Neuronal stem cell (in vitro differentiated cells): Measurements from ENCODE around the gene FAAP100.

ENCODE experiments used
- DNase-seq: peaks from one replicate; pipeline ENCODE4 v3.0.0-alpha.2; 2013; ENCODE audit warnings: low spot score
- H2AFZ ChIP-seq: one replicate; pipeline ENCODE4 v1.6.1; 2013; ENCODE audit warnings: mild to moderate bottlenecking, low read length, inconsistent platforms
- H2AK5ac ChIP-seq: 2 replicates; pipeline ENCODE4 v1.6.1; 2013; ENCODE audit warnings: low read depth, mild to moderate bottlenecking, inconsistent platforms, low read length, moderate library complexity, mixed read lengths
- H2BK120ac ChIP-seq: 2 replicates; pipeline ENCODE4 v1.6.1; 2013; ENCODE audit warnings: low read depth, mild to moderate bottlenecking, inconsistent platforms, low read length, moderate library complexity, mixed read lengths
- H2BK12ac ChIP-seq: one replicate; pipeline ENCODE4 v1.6.1; 2013; ENCODE audit warnings: low read length, inconsistent platforms
- H2BK15ac ChIP-seq: 2 replicates; pipeline ENCODE4 v1.6.1; 2013; ENCODE audit warnings: mild to moderate bottlenecking, low read length, inconsistent platforms, mixed read lengths
- H2BK5ac ChIP-seq: one replicate; pipeline ENCODE4 v1.6.1; 2013; ENCODE audit warnings: inconsistent platforms, mild to moderate bottlenecking, low read length, moderate library complexity
- H3K14ac ChIP-seq: one replicate; pipeline ENCODE4 v1.6.1; 2013; ENCODE audit warnings: low read length, inconsistent platforms
- H3K18ac ChIP-seq: 2 replicates; pipeline ENCODE4 v1.6.1; 2013; ENCODE audit warnings: low read length, inconsistent platforms
- H3K23ac ChIP-seq: 2 replicates; pipeline ENCODE4 v1.6.1; 2013; ENCODE audit warnings: low read depth, mild to moderate bottlenecking, mixed read lengths, low read length, inconsistent platforms; ENCODE audit not compliant: poor library complexity
- H3K27ac ChIP-seq: replicated peaks from 3 replicates; pipeline ENCODE4 v1.5.1; 2013; ENCODE audit warnings: low read length, inconsistent platforms
- H3K27me3 ChIP-seq, 3 experiments: 2 replicates each; pipeline ENCODE4 v1.6.1; 2013; ENCODE audit warnings: low read length in 3 of 3, mild to moderate bottlenecking in 2 of 3, inconsistent platforms in 1 of 3, low read depth in 1 of 3, mixed read lengths in 1 of 3, moderate library complexity in 1 of 3; ENCODE audit not compliant: control insufficient read depth in 3 of 3, insufficient read depth in 3 of 3
- H3K36me3 ChIP-seq, 2 donors: replicated peaks in 1 of 2; 2 replicates each; pipeline ENCODE4 v1.6.1; 2013; ENCODE audit warnings: low read length in 2 of 2; ENCODE audit not compliant: control insufficient read depth in 2 of 2, insufficient read depth in 2 of 2
- H3K4ac ChIP-seq: 2 replicates; pipeline ENCODE4 v1.6.1; 2013; ENCODE audit warnings: inconsistent platforms, mild to moderate bottlenecking, low read length, moderate library complexity
- H3K4me1 ChIP-seq, 2 donors: 1 replicate in 1 of 2; 2 replicates in 1 of 2; pipeline ENCODE4 v1.6.1; 2013; ENCODE audit warnings: low read length in 2 of 2, low read depth in 1 of 2; ENCODE audit not compliant: control insufficient read depth in 2 of 2, insufficient read depth in 1 of 2
- H3K4me2 ChIP-seq: one replicate; pipeline ENCODE4 v1.6.1; 2013; ENCODE audit warnings: mild to moderate bottlenecking, low read length, inconsistent platforms; ENCODE audit not compliant: insufficient read depth, poor library complexity, severe bottlenecking
- H3K4me3 ChIP-seq, 2 donors: 2 replicates each; pipeline ENCODE4 v1.5.1; 2013; ENCODE audit warnings: low read length in 2 of 2, mild to moderate bottlenecking in 2 of 2, inconsistent platforms in 1 of 2, moderate library complexity in 1 of 2
- H3K79me1 ChIP-seq: one replicate; pipeline ENCODE4 v1.6.1; 2013; ENCODE audit warnings: low read depth, mild to moderate bottlenecking, inconsistent platforms, low read length, moderate library complexity
- H3K9ac ChIP-seq: one replicate; pipeline ENCODE4 v1.6.1; 2013; ENCODE audit warnings: mild to moderate bottlenecking, low read depth, low read length, inconsistent platforms; ENCODE audit not compliant: poor library complexity
- H3K9me3 ChIP-seq, 2 donors: replicated peaks in 1 of 2; 2 replicates each; pipeline versions ENCODE3 to v1.6.1; 2013; ENCODE audit warnings: low read length in 2 of 2, mild to moderate bottlenecking in 2 of 2, inconsistent platforms in 1 of 2, low read depth in 1 of 2, mixed read lengths in 1 of 2, moderate library complexity in 1 of 2; ENCODE audit not compliant: control insufficient read depth in 2 of 2, insufficient read depth in 1 of 2
- H4K8ac ChIP-seq: one replicate; pipeline ENCODE4 v1.6.1; 2013; ENCODE audit warnings: low read depth, mild to moderate bottlenecking, inconsistent platforms, low read length, moderate library complexity
- H4K91ac ChIP-seq: one replicate; pipeline ENCODE4 v1.6.1; 2013; ENCODE audit warnings: low read length, low read depth, mild to moderate bottlenecking, inconsistent platforms; ENCODE audit not compliant: poor library complexity
- whole genome bisulfite sequencing, 2 donors: extraction: QIAGEN DNeasy Blood & Tissue Kit; methylation state at CpG; one replicate each; pipeline ENCODE4 v1.1.7; 2013; ENCODE audit warnings: missing lambda C conversion rate in 2 of 2, mixed read lengths in 1 of 2; ENCODE audit not compliant: insufficient read length in 2 of 2, insufficient replicate concordance in 1 of 2; ENCODE audit errors: extremely low coverage in 2 of 2; 5-methylcytosine and 5-hydroxymethylcytosine counted together

FAAP100 gene

DNA sequence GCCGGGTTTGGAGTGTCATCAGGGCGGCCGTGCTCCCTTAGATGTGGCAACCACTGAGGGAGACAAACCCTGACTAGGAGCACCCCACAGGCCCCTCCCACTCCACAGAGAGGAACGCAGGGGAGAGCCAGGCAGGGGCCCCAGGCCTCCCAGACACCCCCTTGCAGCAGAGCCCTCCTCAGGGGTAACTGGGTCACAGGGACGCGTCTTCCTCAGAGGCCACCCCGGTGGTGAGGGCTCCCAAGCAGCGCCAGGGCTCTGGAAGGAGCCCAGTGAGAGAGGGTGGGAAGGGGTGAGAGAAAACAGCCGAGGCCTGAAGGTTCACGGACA, 12.6 kb downstream of the FAAP100 start:
- Histone ChIP-seq H3K9ac (no peak overlapping the region), H3K4ac (no peak overlapping the region), H3K9me3 (no peaks in the 10 kb centered on the region), H3K23ac (peak overlapping the region; percentile 65), H3K79me1 (peaks cover 5% of the 10 kb centered on the region), H2BK12ac (no peak overlapping the region), H2AFZ (no peak overlapping the region), H2BK15ac (no peak overlapping the region), H3K4me1 (peaks cover 2 to 6% of the 10 kb centered on the region in 2 donors), H4K91ac (no peak overlapping the region), H3K27ac (no peak overlapping the region), H2BK120ac (no peak overlapping the region), H4K8ac (no peak overlapping the region), H3K14ac (peak overlapping the region; percentile 17), H3K27me3 (peaks cover 0 to 16% (median 6%) of the 10 kb centered on the region in 3 experiments), H3K4me3 (no peak overlapping the region), H2AK5ac (no peak overlapping the region), H2BK5ac (no peak overlapping the region), H3K36me3 (peaks cover 18 to 46% of the 10 kb centered on the region in 2 donors), H3K4me2 (no peak overlapping the region), H3K18ac (no peak overlapping the region)
- no peak for DNase-seq
- WGBS, 2 donors: no CpG with 5 or more reads among the region's 10 CpGs

DNA sequence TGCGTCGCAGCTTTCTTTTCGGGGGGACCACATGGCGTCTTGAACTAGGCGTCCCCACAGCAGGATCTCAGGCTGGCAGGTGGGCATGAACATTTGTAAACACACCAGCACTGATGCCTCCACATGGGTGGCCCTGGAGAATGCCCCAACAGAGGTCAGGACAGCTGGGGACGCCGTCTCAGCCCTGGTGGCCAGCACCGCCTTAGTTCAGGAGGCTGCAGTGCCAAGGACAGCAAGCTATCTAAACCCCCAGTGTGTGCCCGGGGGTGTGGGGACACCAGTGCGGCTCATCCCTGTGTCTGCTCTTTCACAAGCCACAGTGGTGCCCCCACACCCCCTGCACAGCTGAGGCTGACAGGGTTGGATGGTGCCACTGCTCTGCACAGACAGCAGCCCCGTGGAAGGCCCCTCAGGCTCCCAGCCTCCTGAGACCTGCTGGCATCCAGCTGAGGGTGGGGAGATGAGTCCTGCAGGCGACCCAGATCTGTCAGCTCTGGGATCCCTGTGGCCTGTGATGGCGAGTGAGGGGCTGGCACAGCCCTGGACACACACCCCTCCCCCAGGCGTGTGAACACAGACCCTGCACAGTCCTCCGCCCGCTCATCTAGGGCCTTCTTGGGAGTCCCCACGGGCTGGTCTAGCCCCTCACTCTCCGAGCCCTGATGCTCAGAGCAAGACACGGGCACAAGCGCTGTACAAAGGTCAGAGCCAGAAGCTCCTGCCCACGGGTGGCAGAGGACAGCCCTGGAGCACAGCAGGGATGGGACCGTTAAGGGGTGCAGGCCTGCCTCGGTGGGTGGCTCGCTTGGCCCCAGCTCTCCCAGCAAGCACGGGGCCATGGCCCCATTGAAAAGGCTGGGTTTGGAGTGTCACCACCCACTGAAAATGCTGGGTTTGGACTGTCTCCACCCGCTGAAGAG, 13.2 kb downstream of the FAAP100 start:
- H3K36me3 ChIP-seq: peaks cover 13 to 40% of the 10 kb centered on the region in 2 donors
- no peak overlapping the region for H3K4me2 ChIP-seq
- WGBS, 2 donors: no CpG with 5 or more reads among the region's 26 CpGs
- H3K23ac ChIP-seq: no peak overlapping the region
- H3K4me3 ChIP-seq: no peak overlapping the region
- peak overlapping the region; percentile 27 for H3K14ac ChIP-seq
- H3K4ac ChIP-seq: no peak overlapping the region
- H2AK5ac ChIP-seq: no peak overlapping the region
- H3K27ac ChIP-seq: no peak overlapping the region
- H2BK120ac ChIP-seq: no peak overlapping the region
- H4K8ac ChIP-seq: no peak overlapping the region
- H3K9me3 ChIP-seq: no peaks in the 10 kb centered on the region
- H2BK12ac ChIP-seq: no peak overlapping the region
- H3K9ac ChIP-seq: peak overlapping the region; percentile 37
- H4K91ac ChIP-seq: no peak overlapping the region
- peaks cover 0 to 16% (median 6%) of the 10 kb centered on the region in 3 experiments for H3K27me3 ChIP-seq
- H2AFZ ChIP-seq: no peak overlapping the region
- no peak overlapping the region for H2BK15ac ChIP-seq
- H2BK5ac ChIP-seq: no peak overlapping the region
- H3K4me1 ChIP-seq: peaks cover 2 to 6% of the 10 kb centered on the region in 2 donors
- peaks cover 5% of the 10 kb centered on the region for H3K79me1 ChIP-seq
- no peak for DNase-seq
- H3K18ac ChIP-seq: no peak overlapping the region

DNA sequence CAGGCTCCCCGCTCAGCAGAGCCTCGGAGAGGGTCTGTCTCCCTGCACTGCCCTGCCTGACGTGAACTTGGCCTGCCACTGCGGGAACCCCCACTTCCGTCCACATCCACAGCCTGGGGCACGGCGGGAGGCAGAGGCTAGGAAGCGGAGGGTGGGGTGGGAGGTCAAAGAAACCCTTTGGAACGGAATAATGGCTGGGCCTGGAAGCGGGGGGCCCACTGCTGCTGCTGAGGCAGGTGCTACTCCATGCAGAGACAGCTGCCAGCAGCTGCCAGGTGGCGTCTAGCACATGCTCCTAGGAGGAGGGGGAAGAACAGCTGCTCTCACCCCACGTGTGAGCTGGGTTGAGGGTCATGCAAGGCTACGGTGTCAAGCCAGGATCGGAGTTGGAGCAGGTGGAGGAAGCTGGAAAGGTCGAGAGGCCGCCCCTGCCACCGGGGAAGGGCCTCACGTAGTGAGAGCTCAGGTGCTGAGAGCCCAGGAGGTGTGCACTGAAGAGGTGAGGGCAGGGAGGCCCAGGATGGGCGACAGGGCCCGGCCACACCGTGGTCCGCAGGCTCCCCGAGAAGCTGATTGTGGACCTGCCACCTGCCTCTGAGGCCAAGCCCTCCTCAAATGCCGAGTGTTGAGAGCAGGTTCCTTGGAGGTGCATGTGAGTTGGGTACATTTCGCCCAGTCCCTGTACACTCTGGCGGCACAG, 14.1 kb downstream of the FAAP100 start:
- no peak for DNase-seq
- peaks cover 3% of the 10 kb centered on the region for H3K79me1 ChIP-seq
- no peak overlapping the region for H3K4ac ChIP-seq
- H2AFZ ChIP-seq: no peak overlapping the region
- peak overlapping the region; percentile 19 for H2BK5ac ChIP-seq
- H3K4me3 ChIP-seq: no peak overlapping the region
- no peak overlapping the region for H3K4me2 ChIP-seq
- no CpG with 5 or more reads among the region's 26 CpGs for WGBS, 2 donors
- peak overlapping the region; percentile 89 for H3K23ac ChIP-seq
- peaks cover 0 to 16% (median 6%) of the 10 kb centered on the region in 3 experiments for H3K27me3 ChIP-seq
- no peaks in the 10 kb centered on the region for H3K9me3 ChIP-seq
- H2AK5ac ChIP-seq: peak overlapping the region; percentile 94
- peak overlapping the region; percentile 56 for H3K14ac ChIP-seq
- no peak overlapping the region for H2BK120ac ChIP-seq
- H3K9ac ChIP-seq: peak overlapping the region; percentile 70
- H3K18ac ChIP-seq: peak overlapping the region; percentile 95
- H3K4me1 ChIP-seq: peaks cover 2 to 6% of the 10 kb centered on the region in 2 donors
- H3K36me3 ChIP-seq: peaks cover 9 to 31% of the 10 kb centered on the region in 2 donors
- H3K27ac ChIP-seq: no peak overlapping the region
- H4K91ac ChIP-seq: no peak overlapping the region
- H4K8ac ChIP-seq: no peak overlapping the region
- H2BK15ac ChIP-seq: peak overlapping the region; percentile 63
- no peak overlapping the region for H2BK12ac ChIP-seq

DNA sequence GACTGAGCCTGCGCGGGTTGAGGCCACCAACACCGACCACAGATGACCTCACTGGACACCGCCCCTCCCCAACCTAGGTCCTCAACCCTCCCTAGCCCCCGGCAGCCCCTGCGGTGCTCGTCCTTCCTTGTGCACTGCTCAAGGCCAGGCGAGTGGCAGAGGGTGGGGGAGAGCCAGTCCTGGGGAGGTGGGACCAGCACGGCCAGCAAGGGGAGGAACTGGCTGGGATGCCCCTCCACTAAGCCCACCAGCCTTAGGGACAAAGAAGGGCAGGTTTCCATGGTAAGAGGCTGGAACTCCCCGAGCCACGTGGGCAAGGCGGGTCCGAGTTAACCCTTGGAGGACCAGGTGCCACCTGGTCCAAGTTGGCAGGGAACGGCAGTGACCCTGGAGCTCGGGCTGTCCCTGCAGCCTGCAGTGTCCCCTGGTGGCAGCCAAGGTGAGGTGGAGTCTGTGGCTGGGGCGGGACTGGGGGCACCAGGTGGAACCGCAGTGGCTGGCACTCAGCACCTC, 14.8 kb downstream of the FAAP100 start:
- Histone ChIP-seq H3K23ac (peak overlapping the region; percentile 89), H3K14ac (peak overlapping the region; percentile 56), H3K9ac (peak overlapping the region; percentile 86), H3K18ac (peak overlapping the region; percentile 95), H3K4me2 (peak overlapping the region; percentile 43), H3K4ac (no peak overlapping the region), H2AK5ac (peak overlapping the region; percentile 94), H3K36me3 (peaks cover 3 to 25% of the 10 kb centered on the region in 2 donors), H3K4me3 (no peak overlapping the region), H3K9me3 (peaks cover 0 to 2% of the 10 kb centered on the region in 2 donors), H3K79me1 (peaks cover 2% of the 10 kb centered on the region), H2AFZ (no peak overlapping the region), H3K27ac (no peak overlapping the region), H2BK15ac (peak overlapping the region; percentile 85), H4K91ac (no peak overlapping the region), H2BK120ac (no peak overlapping the region), H2BK5ac (peak overlapping the region; percentile 19), H2BK12ac (no peak overlapping the region), H3K4me1 (peaks cover 2 to 6% of the 10 kb centered on the region in 2 donors), H4K8ac (no peak overlapping the region), H3K27me3 (peaks cover 0 to 18% (median 6%) of the 10 kb centered on the region in 3 experiments)
- no CpG with 5 or more reads among the region's 17 CpGs for WGBS, 2 donors
- DNase-seq: no peak
